HG03025 (cell line): ENCODE results near the gene EFNA3.
A peak's percentile ranks its signal among the peaks of the same experiment; 100 is the strongest.

Experiments used
- ATAC-seq: cut with Tn5 transposase; IDR thresholded peaks from one replicate; pipeline ENCODE4 v1.9.1; 2021; ENCODE audit warnings: mild to moderate bottlenecking, moderate library complexity; ENCODE audit not compliant: unreplicated experiment, low FRiP score

Gene EFNA3

GRCh38 chr1:155081472-155082300 is 3.0 kb downstream of the EFNA3 start:
- no peak for ATAC-seq

DNA sequence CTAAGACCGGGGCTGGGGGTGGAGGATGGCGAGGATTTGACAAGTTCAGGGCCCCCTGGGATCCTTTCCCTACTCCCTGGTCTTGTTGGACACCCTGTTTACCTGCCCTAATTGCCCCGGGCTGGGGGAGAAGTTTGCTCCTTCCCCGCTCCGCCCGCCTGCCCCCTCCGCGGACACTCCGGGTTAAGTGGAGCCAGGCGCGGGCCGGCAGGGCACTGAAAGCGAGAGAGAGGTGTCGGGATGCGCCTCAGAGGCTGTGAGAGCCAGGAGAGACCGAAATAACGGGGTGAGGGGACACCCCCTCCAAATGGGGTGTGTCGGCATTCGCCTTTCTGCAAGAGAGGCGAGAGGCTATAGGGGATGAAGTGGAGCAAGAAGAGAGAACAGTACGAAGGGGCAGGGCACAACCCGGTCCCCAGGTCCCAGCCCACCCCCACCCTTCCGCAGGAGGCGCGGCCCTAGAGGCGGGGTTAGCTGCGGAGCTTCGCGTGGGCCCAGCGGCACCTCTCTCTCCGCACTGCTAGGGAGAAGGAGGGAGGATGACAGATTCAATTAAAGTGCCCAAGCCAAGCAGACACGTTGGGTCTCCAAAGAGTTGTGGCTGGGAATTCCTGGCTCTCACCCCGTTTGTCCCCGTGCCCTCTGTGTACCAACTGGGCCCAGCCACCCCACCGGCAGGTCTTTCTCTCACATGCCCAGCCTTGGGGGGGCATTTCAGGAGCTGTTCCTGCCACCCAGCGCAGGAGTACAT is 3.8 kb downstream of the EFNA3 start:
- no peak for ATAC-seq

DNA sequence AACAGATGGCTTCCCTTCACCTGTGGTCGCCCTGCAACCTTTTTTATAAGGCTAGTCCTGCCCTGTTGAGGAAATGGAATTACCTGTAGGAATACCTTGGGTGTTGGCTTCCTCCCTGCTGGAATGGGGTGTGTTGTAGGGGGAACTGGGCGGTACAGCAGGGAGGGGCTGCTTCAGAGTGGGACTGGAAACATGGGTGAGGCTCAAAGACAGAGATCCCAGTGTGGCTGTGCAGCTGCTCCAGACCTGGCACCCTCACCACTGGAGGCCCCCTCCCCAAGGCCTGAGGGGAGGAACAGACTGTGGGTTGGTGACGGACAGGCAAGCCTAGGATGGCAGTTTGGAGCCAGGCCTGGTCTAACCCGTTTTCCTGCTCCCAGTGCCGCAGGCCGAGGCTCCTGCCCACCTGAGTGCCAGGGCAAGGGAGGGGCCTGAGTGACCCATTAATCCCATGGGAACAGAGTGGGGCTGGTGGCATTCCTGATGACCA is 4.5 kb downstream of the EFNA3 start:
- no peak for ATAC-seq

DNA sequence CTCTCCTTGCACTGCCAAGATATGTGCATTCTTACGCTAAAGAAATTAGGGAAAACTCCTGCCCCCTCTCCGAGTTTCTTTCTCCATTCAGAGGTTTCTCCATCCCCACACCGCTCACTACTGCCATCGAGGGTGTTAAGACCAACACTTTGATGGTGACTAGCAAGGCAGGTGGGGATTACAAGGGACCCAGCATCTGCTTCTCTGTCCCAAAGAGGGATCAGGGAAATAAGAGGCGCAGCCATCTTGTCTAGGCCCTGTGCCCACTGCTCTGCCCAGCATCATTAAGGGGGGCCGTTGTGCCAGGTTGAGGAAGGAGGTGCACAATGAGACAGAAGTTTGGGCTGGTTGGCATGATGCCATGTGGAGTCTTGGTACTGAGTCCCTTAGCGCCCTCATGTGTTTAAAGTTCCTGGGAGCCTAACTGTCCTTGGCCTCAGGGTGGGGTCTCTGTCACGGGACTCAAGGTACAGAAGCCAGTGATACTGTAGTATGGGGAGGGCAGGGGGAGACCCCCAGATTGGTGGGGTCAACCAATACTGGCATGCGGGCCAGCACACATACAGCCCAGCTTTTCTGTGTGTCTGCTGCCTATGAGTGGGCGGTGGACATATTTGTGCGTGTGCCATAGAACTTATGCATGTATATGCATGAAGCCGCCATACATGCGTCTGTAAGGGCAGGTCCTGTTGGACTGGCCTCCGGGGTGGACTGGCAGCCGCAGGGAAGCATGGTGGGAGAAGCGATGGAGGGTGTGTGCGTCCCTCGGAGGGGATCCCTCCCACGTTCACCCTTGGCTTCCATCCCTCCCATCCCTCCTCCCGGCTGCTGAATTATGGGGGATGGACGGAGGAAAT is 5.5 kb downstream of the EFNA3 start:
- no peak for ATAC-seq

DNA sequence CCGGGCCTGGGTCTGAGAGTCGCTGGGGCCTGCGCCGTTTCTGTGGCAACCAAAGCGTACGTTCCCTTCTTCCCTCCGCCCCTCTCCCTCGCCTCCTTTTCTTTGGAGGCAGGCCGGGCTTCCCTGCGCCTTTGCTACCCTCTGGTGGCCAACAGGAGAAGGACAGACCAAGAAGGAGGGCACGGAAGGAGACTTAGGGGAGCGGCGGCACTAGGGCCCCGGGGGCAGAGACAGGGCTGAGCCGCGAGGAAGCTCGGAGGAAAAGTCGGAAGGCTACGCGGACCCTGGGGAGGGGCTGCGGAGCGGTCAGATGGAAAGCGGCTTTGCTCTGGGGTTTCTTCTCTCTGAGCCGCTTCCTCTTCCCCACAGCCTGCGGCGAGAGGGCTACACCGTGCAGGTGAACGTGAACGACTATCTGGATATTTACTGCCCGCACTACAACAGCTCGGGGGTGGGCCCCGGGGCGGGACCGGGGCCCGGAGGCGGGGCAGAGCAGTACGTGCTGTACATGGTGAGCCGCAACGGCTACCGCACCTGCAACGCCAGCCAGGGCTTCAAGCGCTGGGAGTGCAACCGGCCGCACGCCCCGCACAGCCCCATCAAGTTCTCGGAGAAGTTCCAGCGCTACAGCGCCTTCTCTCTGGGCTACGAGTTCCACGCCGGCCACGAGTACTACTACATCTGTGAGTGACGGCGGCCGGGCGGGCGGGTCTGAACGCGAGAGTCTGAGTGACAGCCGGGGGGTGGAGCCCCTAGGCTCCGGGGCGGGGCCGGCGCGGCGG is 6.3 kb downstream of the EFNA3 start:
- ATAC-seq: peak; percentile 75

DNA sequence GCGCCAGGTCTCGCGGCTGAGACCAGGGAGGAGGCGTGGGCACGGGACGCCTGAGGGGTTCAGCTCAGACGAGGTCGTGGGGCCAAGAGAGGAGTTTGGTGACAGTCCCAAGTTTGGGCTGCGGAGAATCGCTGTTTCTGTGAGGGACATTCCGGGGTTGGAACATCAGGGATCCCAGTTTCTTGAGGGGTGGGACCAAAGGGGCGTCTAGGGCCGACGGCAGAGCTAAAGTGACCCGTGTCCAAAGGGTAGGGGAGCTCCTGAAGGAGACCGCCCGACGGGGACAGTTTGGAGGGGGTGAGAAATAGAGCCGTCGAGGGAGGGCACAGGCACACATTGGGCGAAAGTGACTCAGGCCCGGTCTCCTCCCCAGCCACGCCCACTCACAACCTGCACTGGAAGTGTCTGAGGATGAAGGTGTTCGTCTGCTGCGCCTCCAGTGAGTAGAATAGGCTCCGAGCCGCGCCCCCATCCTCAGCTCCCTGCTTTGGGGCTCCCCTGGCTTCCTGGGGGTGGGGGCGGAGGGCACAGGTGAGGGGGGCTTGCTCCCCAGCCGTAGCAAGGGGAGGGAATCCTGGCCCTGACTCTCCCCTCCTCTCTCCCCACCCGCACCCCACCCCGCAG is 7.0 kb downstream of the EFNA3 start:
- ATAC-seq: no peak

DNA sequence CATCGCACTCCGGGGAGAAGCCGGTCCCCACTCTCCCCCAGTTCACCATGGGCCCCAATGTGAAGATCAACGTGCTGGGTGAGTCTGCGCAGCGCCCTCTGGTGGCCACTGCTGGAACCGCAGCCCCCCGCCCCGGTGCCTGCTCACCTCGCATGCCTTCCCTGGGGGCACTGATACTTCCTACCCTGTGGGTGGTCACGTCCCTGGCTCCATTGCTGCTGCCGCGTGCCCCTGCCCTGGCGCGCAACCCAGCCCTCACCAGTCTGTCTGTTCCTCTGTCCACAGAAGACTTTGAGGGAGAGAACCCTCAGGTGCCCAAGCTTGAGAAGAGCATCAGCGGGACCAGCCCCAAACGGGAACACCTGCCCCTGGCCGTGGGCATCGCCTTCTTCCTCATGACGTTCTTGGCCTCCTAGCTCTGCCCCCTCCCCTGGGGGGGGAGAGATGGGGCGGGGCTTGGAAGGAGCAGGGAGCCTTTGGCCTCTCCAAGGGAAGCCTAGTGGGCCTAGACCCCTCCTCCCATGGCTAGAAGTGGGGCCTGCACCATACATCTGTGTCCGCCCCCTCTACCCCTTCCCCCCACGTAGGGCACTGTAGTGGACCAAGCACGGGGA is 7.6 kb downstream of the EFNA3 start:
- no peak for ATAC-seq

DNA sequence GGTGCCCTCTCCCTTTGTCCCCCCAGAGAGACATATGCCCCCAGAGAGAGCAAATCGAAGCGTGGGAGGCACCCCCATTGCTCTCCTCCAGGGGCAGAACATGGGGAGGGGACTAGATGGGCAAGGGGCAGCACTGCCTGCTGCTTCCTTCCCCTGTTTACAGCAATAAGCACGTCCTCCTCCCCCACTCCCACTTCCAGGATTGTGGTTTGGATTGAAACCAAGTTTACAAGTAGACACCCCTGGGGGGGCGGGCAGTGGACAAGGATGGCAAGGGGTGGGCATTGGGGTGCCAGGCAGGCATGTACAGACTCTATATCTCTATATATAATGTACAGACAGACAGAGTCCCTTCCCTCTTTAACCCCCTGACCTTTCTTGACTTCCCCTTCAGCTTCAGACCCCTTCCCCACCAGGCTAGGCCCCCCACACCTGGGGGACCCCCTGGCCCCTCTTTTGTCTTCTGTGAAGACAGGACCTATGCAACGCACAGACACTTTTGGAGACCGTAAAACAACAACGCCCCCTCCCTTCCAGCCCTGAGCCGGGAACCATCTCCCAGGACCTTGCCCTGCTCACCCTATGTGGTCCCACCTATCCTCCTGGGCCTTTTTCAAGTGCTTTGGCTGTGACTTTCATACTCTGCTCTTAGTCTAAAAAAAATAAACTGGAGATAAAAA is 8.4 kb downstream of the EFNA3 start:
- ATAC-seq: no peak

DNA sequence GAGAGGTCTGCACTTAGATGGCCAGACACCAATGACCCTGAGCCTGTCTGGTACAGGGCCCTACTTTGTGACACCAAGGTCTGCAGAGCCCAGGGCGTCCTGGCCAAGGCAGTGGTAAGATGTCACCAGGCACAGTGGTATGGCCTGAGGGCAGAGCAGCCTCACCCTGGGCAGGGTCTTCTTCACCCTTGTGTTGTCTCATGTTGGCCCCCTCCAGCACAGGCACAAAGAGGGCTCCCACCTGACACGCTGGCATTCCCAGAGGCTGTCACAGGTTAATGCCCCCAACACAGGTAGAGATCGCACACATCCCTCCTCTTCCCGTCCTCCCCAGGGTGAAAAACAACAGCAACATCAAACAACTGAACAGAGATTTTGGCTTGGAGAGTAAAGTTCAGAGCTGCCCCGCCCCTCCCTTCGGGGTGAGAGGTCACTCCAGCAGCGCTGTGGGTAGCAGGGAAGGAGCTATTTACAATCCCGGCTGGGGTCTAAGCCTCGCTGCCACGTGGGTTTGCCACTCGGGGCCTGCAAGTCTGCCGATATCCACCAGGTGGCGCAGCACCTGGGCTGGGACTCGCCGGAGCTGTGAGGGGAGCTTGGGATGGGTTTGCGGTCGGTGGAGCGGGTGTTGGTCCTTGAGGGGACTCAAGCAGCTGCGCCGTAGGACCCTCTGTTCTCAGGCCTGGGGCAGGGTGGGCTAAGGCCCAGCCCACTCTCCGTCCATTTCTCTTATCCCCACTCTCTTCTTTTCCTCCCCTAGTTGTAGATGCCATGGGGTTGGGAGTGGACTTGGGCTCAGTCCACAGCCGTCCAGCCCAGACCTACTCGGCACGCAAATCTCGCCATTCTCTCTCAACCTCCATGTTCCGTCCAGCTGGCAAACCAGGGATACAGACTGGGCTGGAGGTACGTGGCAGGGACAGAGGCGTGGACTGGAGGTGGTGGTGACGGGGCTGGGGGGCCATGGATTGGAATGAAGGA is 12.7 kb downstream of the EFNA3 start:
- ATAC-seq: no peak

DNA sequence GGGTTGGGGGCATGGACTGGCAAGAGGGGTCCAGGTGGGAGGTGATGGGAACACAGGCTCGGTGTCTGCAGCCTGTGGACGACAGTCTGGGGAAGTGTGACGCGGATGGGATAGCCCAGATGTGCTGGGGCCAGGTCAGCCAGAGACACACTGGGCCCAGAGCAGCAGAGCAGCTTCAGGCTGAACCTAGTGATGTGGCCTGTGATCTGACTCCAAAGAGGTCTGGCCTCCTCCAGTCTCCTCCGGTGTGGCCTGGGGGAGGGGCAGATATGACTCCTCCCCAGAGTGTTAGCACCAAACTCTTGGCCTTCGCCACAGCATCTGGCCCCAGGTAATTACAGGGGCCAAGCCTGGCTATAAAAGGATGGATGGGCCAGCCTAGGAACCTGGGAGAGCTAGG is 13.5 kb downstream of the EFNA3 start:
- no peak for ATAC-seq

DNA sequence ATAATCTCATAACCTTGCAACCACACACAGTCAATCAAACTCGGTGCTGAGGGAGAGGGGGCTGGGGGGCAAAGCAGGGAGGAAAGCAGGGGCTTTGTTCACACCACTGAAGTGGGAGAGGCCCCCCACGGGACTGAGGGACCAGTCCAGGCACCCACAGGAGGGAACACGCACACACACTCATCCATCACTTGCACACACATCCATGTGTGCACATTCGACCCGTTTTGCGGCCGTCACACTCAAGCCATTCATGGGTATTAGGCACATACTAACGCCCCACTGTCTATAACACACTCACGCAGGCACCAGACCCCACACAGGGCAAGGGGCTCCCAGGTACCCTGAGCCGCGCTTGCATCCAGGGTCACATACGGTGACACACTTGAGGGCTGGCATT is 14.0 kb downstream of the EFNA3 start:
- no peak for ATAC-seq

GRCh38 chr1:155093911-155094621 is 15.4 kb downstream of the EFNA3 start:
- ATAC-seq: no peak

DNA sequence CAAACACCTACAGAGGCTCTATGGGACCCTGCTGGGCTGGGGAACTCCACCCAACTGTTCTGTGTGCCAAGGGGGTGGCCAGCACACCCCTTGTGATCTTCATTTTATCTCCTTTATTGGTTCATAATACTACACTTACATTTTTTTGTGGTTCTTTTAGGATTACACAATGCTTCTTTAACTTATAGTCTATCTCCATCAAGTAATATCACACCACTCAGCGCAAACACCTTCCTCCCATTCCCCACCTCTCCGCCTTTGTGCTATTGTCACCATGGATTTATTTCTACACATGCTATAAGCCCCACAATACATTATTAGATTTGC is 15.9 kb downstream of the EFNA3 start:
- no peak for ATAC-seq

DNA sequence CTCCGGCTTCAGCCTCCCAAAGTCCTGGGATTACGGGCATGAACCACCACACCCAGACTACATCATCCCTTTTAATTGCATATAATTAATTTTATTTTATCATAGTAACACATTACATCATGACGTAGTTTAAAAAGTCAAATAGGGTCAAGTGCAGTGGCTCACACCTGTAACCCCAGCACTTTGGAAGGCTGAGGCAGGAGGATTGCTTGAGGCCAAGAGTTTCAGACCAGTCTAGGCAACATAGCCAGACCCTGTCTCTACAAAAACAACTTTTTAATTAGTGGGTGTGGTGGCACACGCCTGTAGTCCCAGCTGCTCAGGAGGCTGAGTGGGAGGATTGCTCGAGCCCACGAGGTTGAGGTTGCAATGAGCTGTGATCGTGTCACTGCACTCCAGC is 20.7 kb downstream of the EFNA3 start:
- no peak for ATAC-seq

DNA sequence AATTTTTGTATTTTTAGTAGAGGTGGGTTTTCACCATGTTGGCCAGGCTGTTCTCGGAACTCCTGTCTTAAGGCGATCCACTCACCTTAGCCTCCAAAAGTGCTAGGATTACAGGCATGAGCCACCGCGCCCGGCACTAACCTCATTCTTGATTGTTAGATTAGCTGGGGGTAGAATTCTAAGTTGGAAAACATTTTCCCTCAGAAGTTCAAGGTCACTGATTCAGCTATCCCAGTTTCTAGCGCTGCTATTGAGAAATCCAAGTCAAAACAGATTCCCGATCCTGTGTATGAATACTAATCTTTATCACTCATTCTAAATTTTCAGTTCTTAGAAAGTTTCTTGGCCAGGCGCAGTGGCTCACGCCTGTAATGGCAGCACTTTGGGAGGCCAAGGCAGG is 24.7 kb downstream of the EFNA3 start:
- ATAC-seq: no peak

- ATAC-seq: no peak
Observed at GRCh38 chr1:155104605-155105534, 26.2 kb downstream of the EFNA3 start.
